Measurements from ENCODE around the gene COL15A1.

The COL15A1 gene

DNA sequence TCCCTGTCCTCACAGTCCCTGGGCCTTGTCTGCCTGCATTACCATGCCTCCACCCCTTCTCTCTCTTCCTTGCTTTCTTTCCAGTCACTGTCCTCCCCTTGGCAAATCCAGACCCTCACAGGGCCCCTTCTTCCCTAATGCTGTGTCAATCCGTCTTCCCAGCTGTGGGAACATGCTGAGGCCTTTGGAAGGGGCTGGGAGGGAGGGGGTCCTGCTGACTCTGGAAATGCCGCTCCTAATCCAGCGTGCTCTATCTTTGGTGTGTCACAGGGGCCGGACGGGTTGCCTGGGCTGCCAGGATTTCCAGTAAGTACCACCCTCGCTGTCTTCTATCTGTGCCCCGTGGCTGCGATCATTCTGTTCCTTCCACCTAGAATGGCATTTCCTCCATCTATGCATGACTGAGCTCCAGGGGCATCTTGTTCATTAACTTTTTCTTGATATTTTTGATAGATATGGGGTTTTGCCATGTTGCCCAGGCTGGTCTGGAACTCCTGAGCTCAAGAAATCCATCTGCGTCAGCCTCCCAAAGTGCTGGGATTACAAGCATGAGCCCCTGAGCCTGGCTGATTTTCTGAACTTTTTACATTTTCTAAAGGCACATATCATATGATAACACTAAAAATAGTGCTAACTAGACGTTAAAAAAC lies 96.7 kb downstream of the COL15A1 start:
- H3K9ac ChIP-seq (ENCODE audit: low read length): no peak overlapping the region
- no peak overlapping the region for H3K4me2 ChIP-seq (ENCODE audit: low read depth, low read length)
- no peaks in the 10 kb centered on the region for H3F3A ChIP-seq (ENCODE audit: insufficient read depth, low read length)
- H3K79me2 ChIP-seq (ENCODE audit: low read length): no peaks in the 10 kb centered on the region
- no peaks in the 10 kb centered on the region for H3K4me1 ChIP-seq (ENCODE audit: low read length)
- no peaks in the 10 kb centered on the region for H3K27me3 ChIP-seq (replicated peaks; ENCODE audit: insufficient read depth, low read length)
- H3K4me3 ChIP-seq (ENCODE audit: low read length): no peak overlapping the region
- H3K9me3 ChIP-seq (replicated peaks; ENCODE audit: insufficient read depth, low read length): no peaks in the 10 kb centered on the region
- no peak for TF ChIP-seq EZH2 (optimal IDR thresholded peaks at IDR 0.05; ENCODE audit: low read depth, low read length)
- TF ChIP-seq CTCF (IDR thresholded peaks at IDR 0.05; ENCODE audit: low read length): no peak
- no peak for TF ChIP-seq EZH2phosphoT487 (IDR thresholded peaks at IDR 0.05; ENCODE audit: low read length)
- no peak overlapping the region for H2AFZ ChIP-seq (ENCODE audit: low read length)
- H4K20me1 ChIP-seq (ENCODE audit: insufficient read depth, low read length): no peaks in the 10 kb centered on the region
- H3K27ac ChIP-seq (ENCODE audit: low read length): no peak overlapping the region
- H3K36me3 ChIP-seq (replicated peaks; ENCODE audit: insufficient read depth, low read length): no peaks in the 10 kb centered on the region
- DNase-seq: no peak
- no peaks in the 10 kb centered on the region for H3K9me2 ChIP-seq (replicated peaks; ENCODE audit: insufficient read depth, low read length)

GRCh38 chr9:99040911-99041582 lies 97.3 kb downstream of the COL15A1 start:
- Histone ChIP-seq H3F3A (ENCODE audit: insufficient read depth, low read length) (no peaks in the 10 kb centered on the region), H3K9me3 (replicated peaks; ENCODE audit: insufficient read depth, low read length) (no peaks in the 10 kb centered on the region), H2AFZ (ENCODE audit: low read length) (no peak overlapping the region), H3K27ac (ENCODE audit: low read length) (no peak overlapping the region), H3K9me2 (replicated peaks; ENCODE audit: insufficient read depth, low read length) (no peaks in the 10 kb centered on the region), H3K36me3 (replicated peaks; ENCODE audit: insufficient read depth, low read length) (no peaks in the 10 kb centered on the region), H3K4me2 (ENCODE audit: low read depth, low read length) (no peak overlapping the region), H4K20me1 (ENCODE audit: insufficient read depth, low read length) (no peaks in the 10 kb centered on the region), H3K4me3 (ENCODE audit: low read length) (no peak overlapping the region), H3K9ac (ENCODE audit: low read length) (no peak overlapping the region), H3K4me1 (ENCODE audit: low read length) (no peaks in the 10 kb centered on the region), H3K27me3 (replicated peaks; ENCODE audit: insufficient read depth, low read length) (no peaks in the 10 kb centered on the region), H3K79me2 (ENCODE audit: low read length) (no peaks in the 10 kb centered on the region)
- TF ChIP-seq EZH2 (optimal IDR thresholded peaks at IDR 0.05; ENCODE audit: low read depth, low read length) (no peak), EZH2phosphoT487 (IDR thresholded peaks at IDR 0.05; ENCODE audit: low read length) (no peak), CTCF (IDR thresholded peaks at IDR 0.05; ENCODE audit: low read length) (no peak)
- DNase-seq: no peak

- Histone ChIP-seq H3K79me2 (ENCODE audit: low read length) (no peaks in the 10 kb centered on the region), H3K27ac (ENCODE audit: low read length) (no peak overlapping the region), H3F3A (ENCODE audit: insufficient read depth, low read length) (no peaks in the 10 kb centered on the region), H3K36me3 (replicated peaks; ENCODE audit: insufficient read depth, low read length) (no peaks in the 10 kb centered on the region), H4K20me1 (ENCODE audit: insufficient read depth, low read length) (no peaks in the 10 kb centered on the region), H3K4me1 (ENCODE audit: low read length) (no peaks in the 10 kb centered on the region), H3K27me3 (replicated peaks; ENCODE audit: insufficient read depth, low read length) (no peaks in the 10 kb centered on the region), H3K9me2 (replicated peaks; ENCODE audit: insufficient read depth, low read length) (no peaks in the 10 kb centered on the region), H3K4me2 (ENCODE audit: low read depth, low read length) (no peak overlapping the region), H3K9me3 (replicated peaks; ENCODE audit: insufficient read depth, low read length) (no peaks in the 10 kb centered on the region), H2AFZ (ENCODE audit: low read length) (no peak overlapping the region), H3K4me3 (ENCODE audit: low read length) (no peak overlapping the region), H3K9ac (ENCODE audit: low read length) (no peak overlapping the region)
- TF ChIP-seq EZH2phosphoT487 (IDR thresholded peaks at IDR 0.05; ENCODE audit: low read length) (no peak), EZH2 (optimal IDR thresholded peaks at IDR 0.05; ENCODE audit: low read depth, low read length) (no peak), CTCF (IDR thresholded peaks at IDR 0.05; ENCODE audit: low read length) (no peak)
- no peak for DNase-seq
Observed at GRCh38 chr9:99041618-99042017, 97.9 kb downstream of the COL15A1 start.
